AG04450 (cell line): ENCODE measurements around the gene MMS22L. TPM values are rescaled to one million over a fixed set of nuclear protein-coding genes. Genes with fewer than 3 reads are reported as not detected.

Experiments
- CTCF ChIA-PET: fragments of 300-600, 350-600 bp; formaldehyde crosslinking; extraction: SDS; loops from one replicate; lab custom pipeline; 2022; ENCODE audit warnings: antibody characterized with exemption, inconsistent platforms; lab: Charles Lee
- POLR2A ChIA-PET: fragments of 350-600 bp; formaldehyde crosslinking; extraction: SDS; loops from one replicate; lab custom pipeline; 2021; ENCODE audit warnings: antibody characterized with exemption, inconsistent platforms; lab: Yijun Ruan, JAX
- DNase-seq: peaks from one replicate; pipeline ENCODE4 v3.0.0-alpha.2; 2011; ENCODE audit warnings: low read depth, low spot score
- H3K27ac ChIP-seq: one replicate; pipeline ENCODE4 v1.5.1; 2012; ENCODE audit warnings: low read depth, low read length, control low read depth
- H3K27me3 ChIP-seq: one replicate; pipeline ENCODE4 v1.6.0; 2012; ENCODE audit warnings: low read length; ENCODE audit not compliant: control insufficient read depth, insufficient read depth
- H3K4me3 ChIP-seq: 2 replicates; pipeline ENCODE4 v1.5.1; 2011; ENCODE audit warnings: mild to moderate bottlenecking, low read depth, low read length, control low read depth
- H3K9me3 ChIP-seq: 2 replicates; pipeline ENCODE4 v1.5.1; 2012; ENCODE audit warnings: low read length; ENCODE audit not compliant: control insufficient read depth, insufficient read depth
- CTCF ChIP-seq: IDR thresholded peaks from 2 replicates; pipeline ENCODE4 v1.5.1; 2011; ENCODE audit warnings: low read depth, low read length, control low read depth, inconsistent platforms
- polyA plus RNA-seq: library from polyadenylated mRNA; depleted of rRNA; stranded (reverse); fragments of >200 nt; gene quantifications from 2 replicates; pipeline ENCODE4 v1.2.3, GENCODE V29; 2011

MMS22L gene
- polyA plus RNA-seq, 1 experiment = 8.9 TPM

- TF ChIP-seq CTCF = no peak
- H3K9me3 ChIP-seq = no peaks in the 10 kb centered on the region
- POLR2A ChIA-PET = no interaction called here
- no peaks in the 10 kb centered on the region for H3K27me3 ChIP-seq
- no peak overlapping the region for H3K27ac ChIP-seq
- no peak overlapping the region for H3K4me3 ChIP-seq
- no peak for DNase-seq
- CTCF ChIA-PET = no interaction called here
These were observed 180.7 kb downstream of the MMS22L start for GRCh38 chr6:97102145-97102790.

- no peak for TF ChIP-seq CTCF
- H3K4me3 ChIP-seq = no peak overlapping the region
- POLR2A ChIA-PET = no interaction called here
- no peak for DNase-seq
- no peaks in the 10 kb centered on the region for H3K27me3 ChIP-seq
- CTCF ChIA-PET = no interaction called here
- no peaks in the 10 kb centered on the region for H3K9me3 ChIP-seq
- H3K27ac ChIP-seq = no peak overlapping the region
These were observed 182.3 kb downstream of the MMS22L start for GRCh38 chr6:97100696-97101095.

GRCh38 chr6:97097068-97098047 lies 185.7 kb downstream of the MMS22L start:
- no peak for DNase-seq
- POLR2A ChIA-PET = no interaction called here

GRCh38 chr6:97095311-97095850 lies 187.6 kb downstream of the MMS22L start:
- no peak overlapping the region for H3K27ac ChIP-seq
- no peaks in the 10 kb centered on the region for H3K27me3 ChIP-seq
- no peak overlapping the region for H3K4me3 ChIP-seq
- no peak for TF ChIP-seq CTCF
- H3K9me3 ChIP-seq = no peaks in the 10 kb centered on the region
- ChIA-PET POLR2A (no interaction called here), CTCF (interaction anchor here (0.9 kb wide), 1 partner anchor 10 kb away, joined by 3 read pairs; no protein-coding TSS in a partner anchor)
- DNase-seq = no peak

More at GRCh38 chr6:97097068-97098047, 185.7 kb downstream of the MMS22L start:
- no peaks in the 10 kb centered on the region for H3K27me3 ChIP-seq
- no peak overlapping the region for H3K27ac ChIP-seq
- CTCF ChIA-PET = interaction anchor here (0.7 kb wide), 1 partner anchor 224 kb away, joined by 5 read pairs; no protein-coding TSS in a partner anchor
- TF ChIP-seq CTCF = no peak
- no peaks in the 10 kb centered on the region for H3K9me3 ChIP-seq
- H3K4me3 ChIP-seq = no peak overlapping the region

- Histone ChIP-seq H3K9me3 (no peaks in the 10 kb centered on the region), H3K4me3 (no peak overlapping the region), H3K27me3 (no peaks in the 10 kb centered on the region), H3K27ac (no peak overlapping the region)
- POLR2A ChIA-PET = no interaction called here
- CTCF ChIA-PET = no interaction called here
- DNase-seq = no peak
- TF ChIP-seq CTCF = no peak
These were observed 188.6 kb downstream of the MMS22L start for GRCh38 chr6:97094376-97094775.
